Stimulated activated CD8-positive, alpha-beta memory T cell treated with anti-CD3 and anti-CD28 coated beads, Interleukin-12 subunit alpha, Interleukin-12 subunit beta, amount 100 ng/mL, for 24 hours (primary cell): ENCODE measurements around the gene ADAMTS12.

Experiments
- DNase-seq: peaks from one replicate; pipeline ENCODE4 v3.0.0-alpha.2; 2020; ENCODE audit errors: extremely low read depth

Gene ADAMTS12

DNA sequence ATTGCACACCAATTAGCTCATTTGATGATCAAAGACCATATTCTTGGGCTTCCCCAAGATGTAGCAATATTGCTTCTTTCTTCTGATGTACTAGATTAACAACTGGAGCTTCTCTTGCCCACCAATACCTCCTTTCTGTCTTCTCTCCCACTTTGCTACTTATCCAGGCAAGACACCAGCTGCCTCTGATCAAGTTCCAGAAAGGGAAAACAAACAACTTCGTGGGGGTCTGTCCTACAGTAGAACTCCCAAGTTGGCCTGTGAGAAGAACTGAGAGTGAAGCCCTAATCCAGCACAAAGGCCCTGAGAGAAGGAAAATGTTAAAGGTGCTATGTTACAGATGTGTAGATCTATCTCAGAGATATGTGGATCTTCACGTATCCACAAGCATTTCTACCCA, 44.9 kb downstream of the ADAMTS12 start:
- no peak for DNase-seq

DNA sequence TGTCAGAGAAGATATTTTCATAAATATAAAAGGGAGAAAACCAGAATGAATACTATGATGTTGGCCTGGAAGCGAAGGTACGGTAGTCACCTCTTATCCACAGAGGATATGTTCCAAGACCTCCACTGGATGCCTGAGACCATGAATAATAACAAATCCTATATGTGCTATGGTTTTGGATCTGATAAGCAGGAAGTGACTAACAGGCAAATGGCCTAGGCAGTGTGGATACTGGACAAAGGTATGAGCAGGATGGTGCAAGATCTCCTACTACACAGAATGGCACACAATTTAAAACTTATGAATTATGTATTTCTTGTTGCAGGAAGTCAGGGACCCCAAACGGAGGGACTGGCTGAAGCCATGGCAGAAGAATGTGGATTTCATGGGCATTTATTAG, 48.2 kb downstream of the ADAMTS12 start:
- DNase-seq: no peak

- DNase-seq: no peak
These were observed 49.3 kb downstream of the ADAMTS12 start for GRCh38 chr5:33842456-33842855.

- DNase-seq: no peak
These were observed 49.9 kb downstream of the ADAMTS12 start for GRCh38 chr5:33841891-33842290.

- no peak for DNase-seq
These were observed 50.8 kb downstream of the ADAMTS12 start for GRCh38 chr5:33840927-33841547.

DNA sequence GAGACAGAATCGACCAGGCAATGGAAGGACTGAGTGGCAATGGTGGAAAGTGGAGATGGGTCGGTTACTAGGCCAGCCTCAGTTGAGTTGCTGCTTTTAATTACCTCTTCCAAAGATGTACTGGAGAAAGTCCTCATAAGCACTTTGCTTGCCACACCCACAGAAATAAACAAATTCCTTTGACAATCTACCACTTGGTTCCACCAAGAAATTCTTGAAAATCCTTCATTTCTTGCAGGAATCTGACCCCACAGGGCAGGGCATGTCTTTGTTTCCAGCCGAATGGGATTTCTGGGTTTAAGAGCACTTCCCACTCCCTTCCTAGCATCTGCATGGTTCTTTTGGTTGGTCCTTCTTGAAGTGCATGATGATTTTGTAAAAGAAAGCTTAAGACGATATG, 54.5 kb downstream of the ADAMTS12 start:
- DNase-seq: no peak

- no peak for DNase-seq
These were observed 57.5 kb downstream of the ADAMTS12 start for GRCh38 chr5:33834334-33834733.

DNA sequence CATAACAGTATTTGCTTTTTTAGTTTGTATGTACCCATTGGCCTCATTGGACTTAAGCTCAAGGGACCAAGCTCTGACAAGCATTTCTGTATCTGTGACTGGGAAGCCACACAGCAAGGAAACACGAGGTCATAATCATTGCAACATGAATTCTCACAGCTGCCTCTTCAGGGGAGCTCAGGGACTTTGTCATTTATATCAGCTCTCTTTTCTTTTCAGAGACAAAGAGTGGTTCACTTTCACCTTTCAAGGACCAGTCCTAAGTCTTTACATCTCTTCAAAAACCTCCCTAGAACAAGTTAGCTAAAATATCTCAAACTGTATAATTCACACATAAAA, 58.6 kb downstream of the ADAMTS12 start:
- DNase-seq: no peak

DNA sequence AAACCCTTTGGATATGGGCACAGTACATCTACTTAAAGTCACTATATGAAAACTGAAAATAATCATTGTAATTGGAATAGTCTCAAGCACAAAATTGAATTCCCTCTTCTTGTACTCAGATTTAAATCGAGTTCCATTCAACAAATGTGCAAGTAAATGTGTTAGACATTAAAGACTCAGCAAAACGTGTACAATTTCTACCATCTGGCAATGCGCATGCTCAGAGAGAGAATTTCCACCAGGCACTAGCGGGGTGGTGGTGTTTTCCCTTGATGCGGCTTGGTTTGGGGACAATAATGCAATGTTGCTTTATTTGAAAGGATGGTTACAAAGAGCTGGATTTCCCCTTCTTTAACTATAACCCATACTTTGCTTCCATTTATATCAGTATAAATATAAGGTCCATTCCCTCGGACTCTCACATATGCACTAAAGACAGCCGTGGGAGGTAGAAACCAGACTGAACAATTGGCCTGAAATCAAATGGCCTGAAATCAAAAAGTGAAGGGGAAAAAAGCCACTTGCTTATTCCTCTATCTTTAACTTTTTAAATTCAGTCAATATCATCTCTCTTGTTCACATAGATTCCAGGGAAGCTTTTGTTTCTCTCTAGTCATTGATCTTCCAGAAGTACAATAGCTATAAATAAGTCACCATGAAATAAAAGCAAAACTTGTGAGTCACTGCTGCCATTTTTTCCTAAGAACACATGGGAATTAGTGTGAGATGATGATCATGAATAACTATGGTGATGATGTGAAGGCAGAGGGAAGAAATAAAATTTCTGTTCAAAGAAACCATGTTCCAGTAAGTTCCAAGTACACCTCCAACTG, 59.2 kb downstream of the ADAMTS12 start:
- no peak for DNase-seq

GRCh38 chr5:33831041-33831440, 60.7 kb downstream of the ADAMTS12 start:
- no peak for DNase-seq

DNA sequence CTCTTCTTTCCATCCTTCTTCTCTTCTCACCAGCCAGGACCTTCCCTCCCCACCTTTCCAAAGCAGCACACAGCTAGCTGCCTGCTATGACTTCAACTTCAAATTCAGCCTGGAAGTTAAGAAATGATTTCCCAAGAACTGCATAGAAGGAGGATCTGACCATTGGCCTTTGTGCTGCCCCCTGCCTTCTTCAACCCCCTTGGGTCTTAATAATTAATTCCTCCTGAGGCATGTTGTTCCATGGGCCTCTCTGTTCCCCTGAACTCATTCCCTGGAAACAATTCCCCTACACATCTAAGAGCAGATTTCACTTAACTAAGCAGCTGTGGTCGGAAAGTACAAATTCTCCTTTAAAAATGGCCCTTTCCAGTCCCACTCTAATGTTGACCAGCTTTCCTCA, 62.4 kb downstream of the ADAMTS12 start:
- DNase-seq: no peak

DNA sequence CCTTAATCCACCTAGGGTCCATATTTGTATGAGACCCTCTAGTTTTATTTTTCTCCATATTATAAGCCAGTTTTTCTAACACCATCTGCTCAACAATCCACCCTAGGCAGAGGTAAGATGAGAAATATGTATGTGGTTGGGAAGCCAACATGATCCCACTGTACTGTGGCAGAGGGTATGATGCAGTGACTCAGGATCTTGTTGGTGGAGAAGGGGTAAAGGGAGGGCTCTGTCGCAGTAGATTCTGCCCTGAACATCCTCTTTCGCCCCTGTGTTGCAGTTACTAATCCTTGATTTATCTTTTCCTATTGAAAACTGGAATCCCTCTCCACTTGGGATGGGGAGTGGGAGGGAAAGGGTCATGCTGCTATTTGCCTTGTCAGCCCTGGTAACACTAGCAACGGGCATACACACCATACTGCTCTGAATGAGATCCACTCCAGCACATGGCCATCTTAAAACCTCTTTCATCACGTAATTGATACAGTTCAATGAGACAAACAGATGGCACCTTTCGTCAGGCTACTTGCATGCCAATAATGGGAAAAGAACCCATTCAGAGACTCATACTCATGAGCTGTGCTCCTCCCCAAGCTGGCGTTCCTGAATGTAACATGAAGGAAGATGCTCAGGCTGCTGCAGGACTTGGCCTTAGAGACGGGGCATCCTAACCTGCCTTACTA, 63.0 kb downstream of the ADAMTS12 start:
- no peak for DNase-seq

DNA sequence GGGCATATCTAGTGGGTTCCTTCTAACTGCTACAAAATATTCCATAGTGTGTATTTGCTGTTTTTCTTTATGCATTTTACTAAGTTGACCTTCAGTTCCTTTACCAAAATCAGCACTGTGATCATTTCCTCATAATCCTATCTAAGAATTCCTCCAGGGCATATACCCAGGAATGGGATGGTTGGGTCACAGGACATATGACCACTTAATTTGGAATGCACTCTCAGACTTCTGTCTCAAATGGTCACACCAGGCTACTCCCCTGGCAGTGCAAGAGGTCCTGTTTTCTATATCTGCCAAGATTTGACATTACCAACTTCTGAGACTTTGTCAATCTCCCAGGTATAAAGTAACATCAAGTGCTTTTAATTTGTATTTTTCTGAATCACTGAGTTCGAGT, 63.9 kb downstream of the ADAMTS12 start:
- no peak for DNase-seq

DNA sequence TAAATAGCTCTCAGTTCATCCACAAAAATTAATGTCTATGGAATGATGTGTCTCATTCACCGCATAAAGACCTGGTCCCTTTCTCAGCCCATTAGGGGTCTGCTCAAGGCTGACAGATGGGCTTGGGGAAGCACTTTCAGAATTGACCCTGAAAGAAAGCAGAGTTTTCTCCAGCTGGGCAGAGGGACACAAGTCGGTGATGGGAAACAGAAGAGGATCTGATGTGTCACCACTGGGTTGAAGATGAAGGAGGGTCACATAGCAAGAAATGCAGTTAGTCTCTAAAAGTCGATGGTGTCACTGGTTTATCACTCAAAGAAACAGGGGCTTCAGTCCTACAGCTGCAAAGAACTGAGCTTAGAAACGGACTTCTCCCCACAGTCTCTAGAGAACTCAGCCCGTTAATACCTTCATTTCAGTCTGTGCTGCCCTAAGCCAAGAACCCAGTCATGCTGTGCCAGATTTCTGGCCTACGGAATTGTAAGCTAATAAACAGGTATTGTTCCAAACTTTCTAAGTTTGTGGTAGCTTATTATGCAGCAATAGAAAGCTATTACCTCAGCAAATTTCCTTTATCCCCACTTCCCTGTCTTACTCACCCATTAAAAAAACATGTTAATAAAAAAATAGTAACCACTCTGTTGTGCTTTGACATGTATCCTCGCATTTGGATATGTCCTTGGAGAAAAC, 64.6 kb downstream of the ADAMTS12 start:
- no peak for DNase-seq

DNA sequence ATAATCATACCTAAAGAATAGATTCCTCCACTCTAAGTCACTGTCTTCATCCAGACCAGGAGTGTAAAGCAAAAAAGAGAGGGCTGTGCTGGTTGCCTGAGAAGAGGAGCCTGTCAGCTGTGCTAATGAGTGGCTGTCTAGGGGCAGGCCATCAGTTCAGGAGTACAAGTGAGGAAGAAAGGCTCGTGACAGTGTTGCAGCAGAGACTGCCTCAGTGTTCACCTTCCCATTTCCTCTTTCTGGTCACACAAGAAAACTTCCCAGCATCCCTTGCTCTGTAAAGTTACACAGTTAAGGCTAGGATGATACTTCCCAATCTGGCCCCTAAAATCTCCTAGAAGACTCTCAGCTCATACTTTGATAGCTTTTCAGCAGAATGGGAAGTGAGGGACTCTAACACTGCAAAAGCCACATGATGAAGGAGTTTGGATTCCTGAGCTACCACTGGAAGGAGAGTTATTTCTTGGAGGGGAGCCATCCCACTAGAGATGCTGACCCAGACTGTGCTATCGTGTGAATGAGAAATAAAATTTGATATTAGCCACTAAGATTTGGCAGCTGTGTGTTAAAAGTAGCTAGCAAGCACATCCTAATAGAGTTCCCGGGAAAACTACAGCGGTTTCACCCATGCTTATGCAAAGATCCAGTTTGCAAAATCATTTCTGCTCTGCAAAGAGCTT, 67.1 kb downstream of the ADAMTS12 start:
- DNase-seq: no peak

- no peak for DNase-seq
These were observed 74.5 kb downstream of the ADAMTS12 start for GRCh38 chr5:33817301-33817700.

GRCh38 chr5:33816791-33817190, 75.0 kb downstream of the ADAMTS12 start:
- no peak for DNase-seq

DNA sequence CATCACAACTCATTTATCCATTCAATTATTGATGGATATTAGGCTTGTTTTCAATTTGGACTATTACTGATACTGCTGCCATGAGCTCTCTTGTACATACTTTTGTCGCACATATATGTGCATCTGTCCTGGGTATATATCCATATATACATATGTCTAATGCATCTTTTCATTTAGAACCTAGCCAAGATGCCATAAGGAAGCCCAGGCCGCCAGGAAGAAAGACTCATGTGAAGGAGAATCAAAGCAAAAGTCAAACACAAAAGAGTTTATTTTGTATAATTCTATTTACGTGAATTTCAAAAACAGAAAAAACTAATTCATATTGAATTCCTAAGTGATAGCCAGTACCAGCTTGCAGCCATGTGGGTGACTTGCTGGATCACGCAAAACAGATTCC, 79.0 kb downstream of the ADAMTS12 start:
- no peak for DNase-seq

GRCh38 chr5:33810491-33811120, 81.2 kb downstream of the ADAMTS12 start:
- no peak for DNase-seq

DNA sequence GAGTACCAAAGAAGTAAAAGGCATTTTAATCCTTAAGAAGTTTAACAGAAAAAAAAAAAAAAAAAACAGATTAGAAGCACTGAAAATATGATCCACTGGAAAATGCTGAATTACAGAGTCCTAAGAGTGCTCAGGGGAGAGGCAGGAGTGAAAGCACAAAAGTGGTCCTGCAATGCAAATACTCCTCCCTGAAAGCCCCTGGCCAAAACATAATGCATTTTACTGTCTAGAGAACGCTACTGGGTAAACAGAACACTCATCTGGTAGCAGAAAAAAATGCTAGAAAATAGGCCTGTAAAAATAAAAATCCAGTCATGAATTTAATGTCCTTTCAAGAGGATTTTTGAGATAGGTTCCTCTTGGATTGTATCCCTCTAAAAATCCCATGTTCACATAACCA, 81.9 kb downstream of the ADAMTS12 start:
- no peak for DNase-seq

DNA sequence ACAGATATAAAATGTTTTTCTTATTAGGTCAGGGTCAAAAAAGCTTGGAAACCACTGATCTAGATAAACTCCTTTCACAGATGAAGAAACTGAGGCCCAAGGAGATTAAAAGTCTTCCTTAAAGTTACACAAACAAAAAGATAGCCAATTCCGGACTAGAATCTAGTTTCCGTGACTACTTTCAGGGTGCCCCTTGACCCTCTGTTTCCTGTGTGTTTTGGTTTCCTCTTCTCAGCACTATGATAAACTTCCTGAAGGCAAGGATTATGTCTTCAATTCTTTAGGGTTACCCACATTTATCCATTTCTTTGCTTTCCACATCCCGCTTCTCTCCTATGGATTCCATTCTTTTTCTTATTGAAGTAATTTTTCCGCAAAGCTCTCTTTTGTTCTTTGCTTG, 83.1 kb downstream of the ADAMTS12 start:
- no peak for DNase-seq
